Measurements from ENCODE around the gene NSD1.

The NSD1 gene

DNA sequence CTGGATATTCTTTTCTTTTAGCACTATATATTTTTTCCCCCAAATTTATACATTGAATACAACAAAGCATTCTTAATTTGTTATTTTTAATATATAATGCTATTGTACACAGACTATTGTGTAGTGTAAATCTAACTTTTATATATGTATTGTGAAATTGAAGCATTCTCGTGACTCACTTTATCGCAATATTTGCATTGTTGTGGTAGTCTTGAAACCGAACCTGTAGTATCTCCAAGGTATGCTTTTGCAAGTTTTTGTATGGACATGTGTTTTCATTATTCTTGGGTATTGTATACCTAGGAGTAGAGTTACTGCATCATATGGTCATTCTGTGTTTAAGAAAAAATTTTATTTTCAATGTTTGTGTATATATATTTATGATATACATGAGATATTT lies 49.6 kb downstream of the NSD1 start:
- no peak for DNase-seq

DNA sequence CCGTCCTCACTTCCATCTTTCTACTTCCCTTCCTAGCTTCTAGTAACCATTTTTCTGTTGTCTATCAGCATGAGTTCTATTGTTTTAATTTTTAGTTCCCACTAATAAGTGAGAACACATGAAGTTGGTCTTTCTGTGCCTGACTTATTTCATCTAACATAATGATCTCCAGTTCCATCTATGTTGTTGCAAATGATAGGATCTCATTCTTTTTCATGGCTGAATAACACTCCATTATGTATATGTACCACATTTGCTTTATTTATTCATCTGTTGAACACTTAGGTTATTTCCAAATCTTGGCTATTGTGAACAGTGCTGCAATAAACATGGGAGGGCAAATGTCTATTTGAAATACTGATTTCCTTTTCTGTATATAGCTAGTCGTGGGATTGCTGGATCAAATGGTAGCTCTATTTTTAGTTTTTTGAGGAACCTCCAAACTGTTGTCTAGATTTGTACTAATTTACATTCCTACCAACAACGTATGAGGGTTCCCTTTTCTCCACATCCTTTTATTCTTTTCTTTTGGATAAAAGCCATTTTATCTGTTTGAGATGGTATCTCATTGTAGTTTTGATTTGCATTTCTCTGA lies 50.3 kb downstream of the NSD1 start:
- DNase-seq, result no peak

DNA sequence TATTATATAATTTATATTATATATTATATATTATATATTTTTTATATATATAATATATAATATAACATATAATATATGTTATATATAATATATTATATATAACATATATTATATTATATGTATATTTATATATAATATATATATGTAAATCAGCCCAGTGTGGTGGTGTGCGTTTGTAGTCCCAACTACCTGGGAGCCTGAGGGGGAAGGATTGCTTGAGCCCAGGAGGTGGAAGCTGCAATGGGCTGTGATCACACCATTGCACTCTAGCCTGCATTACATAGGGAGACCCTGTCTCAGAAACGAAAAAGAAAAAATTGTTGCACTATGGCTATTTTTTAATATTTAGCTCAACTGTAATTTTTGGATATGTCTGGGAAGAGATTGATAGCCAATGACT lies 52.4 kb downstream of the NSD1 start:
- DNase-seq, result no peak

DNA sequence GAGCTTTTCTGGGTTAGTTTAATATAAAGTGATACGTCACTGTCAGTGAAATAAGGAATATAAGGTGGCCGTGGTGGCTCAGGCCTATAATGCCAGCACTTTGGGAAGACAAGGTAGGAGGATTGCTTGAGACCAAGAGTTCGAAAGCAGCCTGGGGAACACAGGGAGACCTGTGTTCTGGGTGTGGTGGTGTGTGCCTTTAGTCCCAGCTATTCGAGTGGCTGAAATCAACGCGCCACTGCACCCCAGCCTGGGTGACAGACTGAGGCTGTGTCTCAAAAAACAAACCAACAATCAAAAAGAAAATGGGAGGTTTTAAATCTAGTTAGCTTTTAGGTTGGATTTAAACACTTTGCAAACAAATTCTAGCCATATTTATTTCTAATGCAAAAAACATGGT lies 53.1 kb downstream of the NSD1 start:
- DNase-seq, result no peak

DNA sequence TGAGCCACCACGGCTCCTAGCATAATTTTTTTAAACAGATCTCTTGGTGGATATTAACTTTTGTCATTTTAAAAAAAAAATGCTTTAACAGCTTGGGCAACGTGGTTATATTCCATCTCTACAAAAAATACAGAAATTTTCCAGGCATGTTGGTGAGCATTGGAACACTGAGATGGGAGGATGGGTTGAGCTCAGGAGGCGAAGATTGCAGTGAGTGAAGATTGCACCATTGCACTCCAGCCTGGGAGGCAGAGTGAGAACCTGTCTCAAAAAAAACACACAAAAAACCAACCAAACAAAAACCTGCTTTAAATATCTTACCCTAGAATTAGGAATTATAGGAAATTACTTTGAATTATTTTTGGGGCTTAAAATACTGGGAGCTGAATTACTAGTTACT lies 55.2 kb downstream of the NSD1 start:
- no peak for DNase-seq

DNA sequence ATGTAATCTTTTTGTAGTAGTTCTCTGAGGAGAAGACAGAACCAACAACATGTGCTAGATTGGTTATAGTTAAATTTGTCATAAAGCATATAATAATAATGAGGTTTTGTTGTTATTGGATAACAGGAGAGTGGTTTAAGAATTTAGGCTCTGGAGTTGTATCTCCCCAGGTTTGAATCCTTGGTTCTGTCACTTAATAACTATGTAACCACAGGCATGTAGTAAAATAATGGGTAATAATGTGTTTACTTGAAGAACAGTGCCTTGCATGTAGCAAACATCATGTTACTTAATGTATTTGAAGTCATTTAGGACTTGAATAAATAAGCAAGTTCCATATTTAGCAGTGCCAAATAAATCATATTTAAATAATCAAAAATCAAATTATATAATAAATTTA lies 55.8 kb downstream of the NSD1 start:
- DNase-seq, result no peak

DNA sequence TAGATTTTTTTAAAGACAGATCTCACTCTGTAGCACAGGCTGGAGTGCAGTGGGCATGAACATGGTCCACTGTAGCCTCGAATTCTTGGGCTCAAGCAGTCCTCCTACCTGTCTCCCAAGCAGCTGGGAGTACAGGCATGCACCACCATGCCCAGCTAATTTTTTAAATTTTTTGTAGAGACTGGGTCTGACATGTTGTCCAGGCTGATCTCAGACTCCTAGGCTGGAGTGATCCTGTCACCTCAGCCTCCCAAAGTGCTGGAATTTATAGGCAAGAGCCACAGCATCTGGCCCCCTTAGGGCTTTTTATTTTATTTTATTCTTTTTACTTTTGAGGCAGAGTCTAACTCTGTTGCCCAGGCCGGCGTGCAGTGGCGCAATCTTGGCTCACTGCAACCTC lies 56.4 kb downstream of the NSD1 start:
- no peak for DNase-seq

DNA sequence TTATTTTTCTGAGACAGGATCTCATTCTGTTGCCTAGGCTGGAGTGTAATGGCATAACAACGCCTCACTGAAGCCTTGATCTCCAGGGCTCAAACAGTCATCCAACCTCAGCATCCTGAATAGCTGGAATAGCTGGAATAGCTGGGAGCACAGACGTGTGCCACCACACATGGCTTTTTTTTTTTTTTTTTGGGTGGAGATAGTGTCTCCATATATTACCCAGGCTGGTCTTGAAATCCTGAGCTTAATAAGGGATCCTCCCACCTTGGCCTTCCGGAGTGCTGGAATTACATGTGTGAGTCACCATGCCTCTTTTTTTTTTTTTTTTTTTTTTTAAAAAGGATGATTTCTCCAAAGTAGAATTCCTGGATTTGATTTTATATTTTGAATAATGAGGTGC lies 60.7 kb downstream of the NSD1 start:
- DNase-seq, result no peak

DNA sequence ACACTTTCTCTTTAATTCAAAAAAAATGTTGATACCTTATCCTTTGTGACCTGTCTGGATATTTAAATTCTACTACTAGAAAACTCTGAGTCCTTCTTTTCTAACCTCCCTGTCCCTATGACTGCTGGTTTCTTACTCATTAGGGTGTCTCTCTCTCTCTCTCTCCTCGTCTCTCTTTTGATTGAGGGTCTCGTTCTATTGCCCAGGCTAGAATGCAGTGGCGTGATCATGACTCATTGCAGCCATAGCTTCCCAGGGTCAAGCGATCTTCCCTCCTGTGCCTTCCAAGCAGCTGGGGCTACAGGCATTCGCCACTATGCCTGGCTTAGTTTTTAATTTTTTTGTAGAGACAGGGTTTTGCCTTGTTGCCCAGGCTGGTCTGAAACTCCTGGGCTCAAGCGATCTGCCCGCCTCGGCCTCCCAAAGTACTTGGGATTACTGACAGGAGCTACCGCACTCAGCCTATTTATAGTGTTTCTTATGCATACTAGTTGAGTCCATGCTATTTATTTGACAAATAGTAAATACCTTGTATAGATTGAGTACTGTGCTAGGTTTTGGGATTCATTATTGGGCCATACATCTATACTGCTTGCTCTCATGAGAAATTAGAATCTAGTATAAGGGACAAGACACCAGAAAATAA lies 61.9 kb downstream of the NSD1 start:
- DNase-seq, result no peak

DNA sequence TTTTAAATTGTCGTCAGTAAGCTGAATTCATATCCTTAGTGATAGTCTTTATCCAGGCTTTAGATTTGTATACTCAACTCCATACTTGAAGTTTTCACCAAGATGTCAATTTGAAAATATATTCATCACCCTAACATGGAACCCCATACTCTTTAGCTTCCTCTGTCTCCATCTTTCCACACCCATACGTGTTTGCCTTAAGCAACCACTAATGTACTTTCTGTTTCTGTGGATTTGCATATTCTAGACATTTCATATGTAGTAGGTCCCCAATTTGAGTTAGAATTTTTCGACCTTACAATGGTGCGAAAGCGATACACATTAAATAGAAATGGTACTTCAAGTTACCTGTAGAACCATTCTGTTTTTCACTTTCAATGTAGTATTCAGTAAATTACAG lies 65.2 kb downstream of the NSD1 start:
- no peak for DNase-seq

DNA sequence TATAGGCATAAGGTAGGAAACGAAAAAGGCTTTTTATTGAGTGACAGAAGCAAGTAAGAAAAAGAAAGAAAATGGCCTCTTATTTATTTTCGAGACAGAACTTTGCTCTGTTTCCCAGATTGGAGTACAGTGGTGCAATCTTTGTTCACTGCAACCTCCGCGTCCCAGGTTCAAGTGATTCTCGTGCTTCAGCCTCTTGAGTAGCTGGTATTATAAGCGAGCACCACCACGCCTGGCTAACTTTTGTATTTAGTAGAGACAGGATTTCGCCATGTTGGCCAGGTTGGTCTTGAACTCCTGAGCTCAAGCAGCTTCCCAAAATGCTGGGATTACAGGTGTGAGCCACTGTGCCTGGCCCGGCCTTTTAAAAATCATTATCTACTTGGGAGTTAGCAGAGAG lies 70.7 kb downstream of the NSD1 start:
- no peak for DNase-seq

DNA sequence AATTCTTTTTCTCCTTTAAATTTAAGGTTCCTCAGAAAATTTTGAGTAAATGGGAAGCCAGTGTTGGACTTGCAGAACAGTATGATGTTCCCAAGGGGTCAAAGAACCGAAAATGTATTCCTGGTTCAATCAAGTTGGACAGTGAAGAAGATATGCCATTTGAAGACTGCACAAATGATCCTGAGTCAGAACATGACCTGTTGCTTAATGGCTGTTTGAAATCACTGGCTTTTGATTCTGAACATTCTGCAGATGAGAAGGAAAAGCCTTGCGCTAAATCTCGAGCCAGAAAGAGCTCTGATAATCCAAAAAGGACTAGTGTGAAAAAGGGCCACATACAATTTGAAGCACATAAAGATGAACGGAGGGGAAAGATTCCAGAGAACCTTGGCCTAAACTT lies 76.0 kb downstream of the NSD1 start:
- no peak for DNase-seq

DNA sequence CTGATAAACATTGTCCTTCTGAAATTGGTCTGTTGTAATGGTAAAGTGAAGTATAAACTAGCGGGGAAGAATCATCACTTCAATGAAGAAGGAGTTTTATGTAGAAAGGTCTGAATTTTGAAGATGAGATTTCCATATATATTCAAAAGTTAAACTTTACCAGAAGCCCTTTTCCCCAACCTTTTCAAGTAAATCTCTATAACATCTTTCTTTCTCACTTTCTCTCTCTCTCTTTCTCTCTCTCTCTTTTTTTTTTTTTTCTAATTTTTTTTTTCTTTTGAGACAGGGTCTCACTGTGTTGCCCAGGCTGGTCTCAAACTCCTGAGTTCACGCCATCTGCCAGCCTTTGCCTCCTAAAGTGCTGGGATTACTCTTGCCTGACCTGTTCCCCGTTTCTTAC lies 78.7 kb downstream of the NSD1 start:
- no peak for DNase-seq

DNA sequence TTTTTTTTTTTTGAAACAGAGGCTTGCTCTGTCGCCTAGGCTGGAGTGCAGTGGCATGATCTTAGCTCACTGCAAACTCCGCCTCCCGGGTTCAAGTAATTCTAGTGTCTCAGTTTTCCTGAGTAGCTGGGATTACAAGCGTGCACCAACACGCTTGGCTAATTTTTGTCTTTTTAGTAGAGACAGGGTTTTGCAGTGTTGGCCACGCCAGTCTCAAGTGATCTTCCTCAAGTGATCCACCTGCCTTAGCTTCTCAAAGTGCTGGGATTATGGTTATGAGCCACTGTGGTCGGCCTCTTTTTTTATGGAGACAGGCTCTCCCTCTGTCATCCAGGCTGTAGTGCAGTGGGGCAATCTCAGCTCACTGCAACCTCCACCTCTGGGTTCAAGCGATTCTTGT lies 87.0 kb downstream of the NSD1 start:
- no peak for DNase-seq

DNA sequence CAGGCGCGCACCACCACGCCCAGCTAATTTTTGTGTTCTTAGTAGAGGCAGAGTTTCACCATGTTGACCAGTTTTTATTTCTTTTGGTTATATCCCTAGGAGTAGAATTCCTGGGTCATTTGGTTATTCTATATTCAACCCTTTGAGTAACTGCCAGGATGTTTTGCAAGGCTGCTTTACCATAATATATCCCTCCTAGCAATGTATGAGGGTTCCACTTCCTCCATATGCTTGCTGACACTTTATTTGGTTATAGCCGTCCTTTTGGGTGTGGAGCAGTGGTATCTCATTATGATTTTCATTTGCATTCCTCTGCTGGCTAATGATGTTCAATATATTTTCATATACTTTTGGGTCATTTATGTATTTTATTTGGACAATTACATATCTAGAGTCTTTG lies 88.7 kb downstream of the NSD1 start:
- no peak for DNase-seq

DNA sequence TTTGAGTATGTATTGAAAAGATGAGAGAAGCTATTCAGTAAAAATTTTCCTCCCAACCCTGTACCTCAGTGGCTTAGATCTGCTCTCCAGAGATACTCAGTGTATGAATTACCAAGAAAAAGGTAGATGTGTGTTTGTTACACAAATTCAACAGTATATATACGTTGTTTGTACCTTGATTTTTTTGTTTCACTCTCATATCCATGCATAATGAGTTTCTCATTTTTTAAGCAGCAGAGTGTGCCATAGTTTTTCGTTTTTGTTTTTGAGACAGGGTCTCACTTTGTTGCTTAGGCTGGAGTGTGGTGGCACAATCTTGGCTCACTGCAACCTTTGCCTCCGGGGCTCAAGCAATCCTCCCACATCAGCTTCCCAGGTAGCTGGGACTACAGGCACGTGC lies 92.2 kb downstream of the NSD1 start:
- no peak for DNase-seq

DNA sequence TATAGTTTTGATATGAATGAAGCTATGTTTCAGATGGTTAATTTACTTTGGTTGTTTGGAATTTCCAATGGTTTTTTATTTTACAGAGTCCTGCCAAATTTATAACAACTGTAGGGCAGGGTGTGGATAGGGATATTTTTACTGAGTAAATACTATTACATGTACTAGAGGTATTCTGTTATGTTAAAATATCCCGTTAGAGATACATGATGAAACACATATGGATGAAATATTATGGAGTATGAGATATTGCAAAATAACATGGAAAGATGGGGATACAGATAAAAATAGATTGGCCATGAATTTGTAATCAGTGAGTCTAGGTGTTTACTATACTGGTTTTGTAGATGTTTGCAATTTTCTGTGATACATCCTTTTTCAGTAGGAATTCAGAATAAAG lies 93.3 kb downstream of the NSD1 start:
- DNase-seq, result no peak

DNA sequence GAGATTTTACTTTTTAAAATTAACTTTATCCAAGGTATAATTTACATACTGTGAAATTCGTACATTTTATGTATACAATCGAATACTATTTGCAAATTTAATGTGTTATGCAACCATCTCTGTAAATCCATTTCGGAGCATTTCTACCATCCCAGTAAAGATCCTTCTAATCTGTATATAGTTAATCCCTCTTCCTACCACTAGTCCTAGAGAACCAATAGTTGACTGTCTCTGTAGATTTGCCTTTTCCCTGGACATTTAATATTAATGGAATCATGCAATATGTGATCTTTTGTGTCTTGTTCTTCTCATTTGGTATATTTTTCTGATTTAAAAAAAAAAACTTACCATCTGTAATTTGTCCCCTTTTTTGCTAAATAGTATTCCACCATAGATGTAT lies 95.2 kb downstream of the NSD1 start:
- no peak for DNase-seq

DNA sequence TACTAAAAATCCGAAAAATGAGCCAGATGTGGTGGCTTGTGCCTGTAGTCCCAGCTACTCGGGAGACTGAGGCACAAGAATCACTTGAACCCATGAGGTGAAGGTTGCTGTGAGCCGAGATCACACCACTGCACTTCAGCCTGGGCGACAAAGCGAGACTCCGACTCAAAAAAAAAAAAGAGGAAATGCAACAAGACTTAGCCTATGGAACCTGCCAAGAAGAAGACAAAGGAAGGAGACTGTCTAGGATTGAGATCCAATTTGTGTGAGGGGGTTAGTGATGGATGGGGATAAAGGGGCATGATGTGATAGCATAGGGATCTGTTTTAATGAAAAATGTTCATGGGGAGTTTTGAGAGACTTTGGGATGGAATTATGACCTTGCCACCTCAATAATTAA lies 97.1 kb downstream of the NSD1 start:
- DNase-seq, result no peak

DNA sequence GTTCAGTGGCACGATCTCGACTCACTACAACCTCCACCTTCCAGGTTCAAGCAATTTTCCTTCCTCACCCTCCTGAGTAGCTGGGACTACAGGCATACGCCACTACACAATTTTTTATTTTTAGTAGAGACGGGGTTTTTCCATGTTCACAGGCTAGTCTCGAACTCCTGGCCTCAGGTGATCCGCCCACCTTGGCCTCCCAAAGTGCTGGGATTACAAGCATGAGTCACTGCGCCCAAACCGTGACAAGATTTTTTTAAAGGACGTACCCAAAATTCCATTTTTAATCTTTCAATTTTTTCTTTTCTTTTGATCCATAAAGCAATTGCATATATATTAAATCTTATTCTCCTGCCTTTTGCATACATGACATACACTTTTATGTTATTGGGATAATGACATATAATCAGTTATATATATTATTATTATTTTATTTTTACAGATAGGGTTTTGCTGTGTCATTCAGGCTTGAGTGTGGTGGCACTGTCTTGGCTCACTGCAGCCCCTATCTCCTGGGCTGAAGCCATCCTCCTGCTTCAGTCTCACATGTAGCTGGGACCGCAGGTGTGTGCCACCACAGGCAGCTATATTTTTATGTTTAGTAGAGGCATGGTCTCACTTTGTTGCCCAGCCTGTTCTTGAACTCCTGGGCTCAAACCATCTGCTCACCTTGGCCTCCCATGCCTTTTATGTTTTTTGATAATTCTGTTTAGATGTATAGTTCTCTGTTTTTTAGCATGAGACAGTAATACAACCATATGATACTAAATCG lies 98.1 kb downstream of the NSD1 start:
- no peak for DNase-seq

DNA sequence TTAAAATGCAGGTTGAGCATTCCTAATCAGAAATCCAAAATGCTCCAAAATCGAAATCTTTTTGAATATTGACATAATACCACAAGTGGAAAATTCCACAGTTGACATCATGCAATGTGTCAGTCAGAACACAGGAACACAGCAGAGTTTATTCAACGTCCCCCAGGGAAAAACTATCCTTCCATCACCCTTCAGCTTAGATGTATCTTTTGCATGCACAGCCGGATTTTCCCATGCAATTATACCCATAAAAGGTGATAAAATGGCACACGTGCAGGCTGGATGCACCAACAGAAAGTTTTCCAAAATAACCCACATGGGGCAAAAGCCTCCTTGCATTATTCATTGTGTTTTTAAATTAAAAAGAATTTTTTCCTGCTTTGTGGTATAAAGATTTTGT lies 98.8 kb downstream of the NSD1 start:
- DNase-seq, result no peak

DNA sequence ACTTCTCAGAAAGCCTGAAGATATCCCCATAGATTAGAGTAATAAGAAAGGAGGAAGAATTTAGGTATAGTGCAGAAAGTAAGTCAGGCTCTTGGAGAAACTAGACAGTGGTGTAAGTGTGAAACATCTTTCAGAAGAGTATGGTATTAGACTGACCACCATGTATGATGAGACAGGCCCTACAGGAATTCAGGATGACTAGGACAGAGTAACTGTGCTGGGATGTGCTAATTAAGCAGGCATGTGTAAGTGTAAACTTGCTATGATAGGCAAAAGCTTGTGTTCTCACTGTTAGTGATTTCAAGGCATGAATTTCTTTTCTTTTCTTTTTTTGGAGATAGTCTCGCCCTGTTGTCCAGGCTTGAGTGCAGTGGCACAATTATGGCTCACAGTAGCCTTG lies 99.2 kb downstream of the NSD1 start:
- no peak for DNase-seq

DNA sequence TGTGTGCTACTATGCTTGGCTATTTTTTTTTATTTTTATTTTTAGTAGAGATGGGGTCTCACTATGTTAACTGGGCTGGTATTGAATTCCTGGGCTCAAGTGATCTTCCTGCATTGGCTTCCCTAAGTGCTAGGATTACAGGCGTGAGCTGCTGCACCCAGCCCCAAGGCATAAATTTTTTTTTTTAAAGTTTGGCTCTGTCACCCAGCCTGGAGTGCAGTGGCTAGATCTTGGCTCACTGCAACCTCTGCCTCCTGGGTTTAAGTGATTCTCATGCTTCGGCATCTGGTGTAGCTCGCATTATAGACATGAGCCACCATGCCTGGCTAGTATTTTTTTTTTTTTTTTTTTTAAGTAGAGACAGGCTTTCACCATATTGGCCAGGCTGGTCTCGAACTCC lies 99.6 kb downstream of the NSD1 start:
- no peak for DNase-seq

DNA sequence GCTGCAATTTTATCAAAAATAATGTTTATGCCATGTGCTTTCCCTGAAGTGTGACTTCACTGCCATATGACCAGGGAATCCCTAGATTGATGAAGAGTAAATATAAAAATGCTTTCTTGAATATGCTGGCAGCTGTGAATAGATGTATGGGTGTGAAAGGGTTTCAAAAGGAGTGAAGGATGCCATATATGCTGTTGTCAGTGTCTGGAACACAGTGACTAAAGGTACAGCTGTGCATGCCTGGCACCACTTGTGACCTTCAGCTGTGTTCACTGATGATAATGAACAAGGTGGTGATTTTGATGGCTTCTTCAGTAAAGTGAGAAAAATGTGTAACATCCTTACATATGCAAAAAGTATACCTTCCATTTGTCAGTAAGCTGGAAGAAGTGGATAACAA lies 100.2 kb downstream of the NSD1 start:
- DNase-seq, result no peak

DNA sequence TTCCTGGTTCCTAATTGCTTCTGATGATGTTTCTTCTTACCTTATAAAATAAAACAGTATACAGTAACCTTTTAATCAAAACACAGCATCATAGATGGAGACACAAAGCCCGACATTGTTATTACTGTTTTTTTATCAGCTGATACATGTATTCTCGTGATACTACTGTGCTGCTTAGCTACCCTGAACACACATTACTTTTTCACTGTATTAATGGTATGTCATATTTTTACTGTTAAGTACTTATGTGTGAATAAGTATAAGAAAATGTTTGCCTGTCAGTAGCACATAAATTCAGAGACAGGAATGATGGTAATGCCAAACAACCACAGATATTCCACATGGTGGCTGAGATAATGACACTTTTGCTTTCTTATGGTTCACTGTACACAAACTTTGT lies 101.3 kb downstream of the NSD1 start:
- no peak for DNase-seq

All from SHP77 (cell line).